ENCODE data around the gene PMM2.

The PMM2 gene

DNA sequence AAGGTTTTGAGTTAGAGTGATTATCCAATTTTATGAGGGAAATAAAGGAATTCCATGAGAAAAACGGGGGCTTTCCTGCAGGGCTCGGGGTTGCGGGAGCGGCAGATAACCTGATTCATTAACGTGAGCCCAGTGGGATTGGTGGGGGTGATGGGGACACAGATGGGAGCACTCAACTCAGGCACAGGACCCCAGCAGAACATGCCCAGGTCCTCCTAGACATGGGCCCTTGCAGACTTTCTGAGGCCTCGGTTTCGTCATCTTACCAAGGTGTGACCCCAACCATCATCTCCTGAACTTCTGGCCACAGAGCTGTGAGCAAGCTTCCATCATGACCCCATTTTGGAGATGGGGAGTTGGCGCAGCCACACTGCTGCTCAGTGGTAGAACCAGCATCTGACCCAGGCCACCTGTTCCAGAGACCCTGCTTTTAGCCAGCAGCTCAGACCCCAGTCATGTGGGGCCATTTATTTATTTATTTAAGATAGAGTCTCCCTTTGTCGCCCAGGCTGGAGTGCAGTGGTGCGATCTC is 48.8 kb downstream of the PMM2 start:
- TF ChIP-seq, protein P1, sequence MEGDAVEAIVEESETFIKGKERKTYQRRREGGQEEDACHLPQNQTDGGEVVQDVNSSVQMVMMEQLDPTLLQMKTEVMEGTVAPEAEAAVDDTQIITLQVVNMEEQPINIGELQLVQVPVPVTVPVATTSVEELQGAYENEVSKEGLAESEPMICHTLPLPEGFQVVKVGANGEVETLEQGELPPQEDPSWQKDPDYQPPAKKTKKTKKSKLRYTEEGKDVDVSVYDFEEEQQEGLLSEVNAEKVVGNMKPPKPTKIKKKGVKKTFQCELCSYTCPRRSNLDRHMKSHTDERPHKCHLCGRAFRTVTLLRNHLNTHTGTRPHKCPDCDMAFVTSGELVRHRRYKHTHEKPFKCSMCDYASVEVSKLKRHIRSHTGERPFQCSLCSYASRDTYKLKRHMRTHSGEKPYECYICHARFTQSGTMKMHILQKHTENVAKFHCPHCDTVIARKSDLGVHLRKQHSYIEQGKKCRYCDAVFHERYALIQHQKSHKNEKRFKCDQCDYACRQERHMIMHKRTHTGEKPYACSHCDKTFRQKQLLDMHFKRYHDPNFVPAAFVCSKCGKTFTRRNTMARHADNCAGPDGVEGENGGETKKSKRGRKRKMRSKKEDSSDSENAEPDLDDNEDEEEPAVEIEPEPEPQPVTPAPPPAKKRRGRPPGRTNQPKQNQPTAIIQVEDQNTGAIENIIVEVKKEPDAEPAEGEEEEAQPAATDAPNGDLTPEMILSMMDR (IDR thresholded peaks at IDR 0.05; ENCODE audit: low read depth, low read length): no peak
- Histone ChIP-seq H3K4me3 (ENCODE audit: low read depth, low read length) (no peak overlapping the region), H3K27me3 (ENCODE audit: insufficient read depth, low read depth, severe bottlenecking) (no peaks in the 10 kb centered on the region), H3K27ac (no peak overlapping the region), H3K36me3 (peaks cover 25% of the 10 kb centered on the region), H3K9me3 (ENCODE audit: severe bottlenecking) (no peaks in the 10 kb centered on the region)
- no peak for DNase-seq

DNA sequence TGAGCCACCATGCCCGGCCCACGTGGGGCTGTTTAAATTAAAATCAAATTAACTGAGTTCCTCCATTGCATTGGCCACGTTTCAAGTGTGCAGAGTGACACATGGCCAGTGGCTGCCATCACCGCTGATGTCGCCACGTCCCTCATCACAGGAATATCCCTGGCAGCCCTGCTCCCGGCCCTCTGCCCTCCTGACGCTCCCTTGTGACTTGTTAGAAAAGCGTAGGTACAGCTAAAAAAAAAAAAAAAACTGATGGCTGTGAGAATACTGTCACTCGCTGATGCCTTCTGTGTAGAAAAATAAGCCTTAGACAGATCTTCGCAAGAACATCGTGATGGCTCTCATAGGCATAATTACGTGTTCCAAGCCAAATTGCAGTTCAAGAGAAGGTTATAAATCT is 49.5 kb downstream of the PMM2 start:
- no peaks in the 10 kb centered on the region for H3K27me3 ChIP-seq (ENCODE audit: insufficient read depth, low read depth, severe bottlenecking)
- H3K9me3 ChIP-seq (ENCODE audit: severe bottlenecking): no peaks in the 10 kb centered on the region
- no peak overlapping the region for H3K4me3 ChIP-seq (ENCODE audit: low read depth, low read length)
- H3K27ac ChIP-seq: no peak overlapping the region
- DNase-seq: no peak
- peaks cover 26% of the 10 kb centered on the region for H3K36me3 ChIP-seq
- TF ChIP-seq, protein P1 (IDR thresholded peaks at IDR 0.05; ENCODE audit: low read depth, low read length): no peak

DNA sequence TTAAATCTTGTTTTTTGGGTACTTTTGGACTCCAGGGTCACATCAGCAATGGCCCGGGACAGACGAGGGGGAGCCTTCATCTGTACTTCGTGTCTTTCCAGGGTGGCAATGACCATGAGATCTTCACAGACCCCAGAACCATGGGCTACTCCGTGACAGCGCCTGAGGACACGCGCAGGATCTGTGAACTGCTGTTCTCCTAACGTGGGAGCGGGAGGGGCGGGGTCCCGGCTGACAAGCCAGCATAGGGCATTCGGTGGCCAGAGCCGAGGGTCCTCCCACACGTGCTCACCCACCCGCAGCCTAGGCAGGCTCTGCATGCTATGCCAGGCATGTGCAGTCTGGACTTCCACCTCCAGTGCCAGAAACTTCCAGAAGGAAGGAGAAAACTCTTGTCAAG is 50.0 kb downstream of the PMM2 start:
- Histone ChIP-seq H3K36me3 (peaks cover 31% of the 10 kb centered on the region), H3K4me3 (ENCODE audit: low read depth, low read length) (no peak overlapping the region), H3K27ac (no peak overlapping the region), H3K27me3 (ENCODE audit: insufficient read depth, low read depth, severe bottlenecking) (no peaks in the 10 kb centered on the region), H3K9me3 (ENCODE audit: severe bottlenecking) (no peaks in the 10 kb centered on the region)
- TF ChIP-seq, protein P1 (IDR thresholded peaks at IDR 0.05; ENCODE audit: low read depth, low read length): no peak
- no peak for DNase-seq

DNA sequence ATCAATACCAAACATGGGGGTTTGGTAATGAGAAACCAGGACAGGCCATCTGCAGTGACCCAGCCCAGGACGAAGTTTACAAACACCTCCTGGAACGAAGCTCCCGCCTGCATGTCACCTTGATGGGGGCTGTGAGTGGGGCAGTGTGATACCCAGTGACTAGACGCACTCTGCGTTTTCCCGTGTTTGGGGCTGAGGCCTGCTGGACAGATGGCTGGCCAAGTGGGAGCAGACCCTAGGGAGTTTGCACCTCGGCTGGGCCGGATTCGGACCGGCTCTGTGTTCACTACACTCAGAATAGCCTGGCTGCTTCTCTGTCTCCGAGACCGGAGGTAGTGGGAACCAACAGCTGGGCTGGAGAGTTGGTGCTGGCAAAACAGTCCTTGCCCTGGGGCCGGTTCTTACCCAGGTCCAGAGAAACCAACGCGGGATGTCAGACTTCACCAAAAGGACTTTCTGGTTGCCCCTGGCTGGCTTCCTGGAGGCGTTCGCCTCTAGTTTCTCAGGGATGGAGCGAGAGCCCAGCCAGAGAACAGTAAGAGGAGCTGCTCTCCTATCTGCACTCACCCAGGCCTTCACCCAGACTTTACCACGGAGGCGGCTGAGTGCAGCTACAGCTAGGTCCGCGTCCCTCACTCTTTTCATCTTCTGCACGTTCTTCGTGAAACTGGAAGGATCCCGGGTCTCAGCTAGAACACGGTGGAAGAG is 50.7 kb downstream of the PMM2 start:
- no peak overlapping the region for H3K4me3 ChIP-seq (ENCODE audit: low read depth, low read length)
- no peak overlapping the region for H3K27ac ChIP-seq
- H3K9me3 ChIP-seq (ENCODE audit: severe bottlenecking): no peaks in the 10 kb centered on the region
- H3K27me3 ChIP-seq (ENCODE audit: insufficient read depth, low read depth, severe bottlenecking): no peaks in the 10 kb centered on the region
- peaks cover 37% of the 10 kb centered on the region for H3K36me3 ChIP-seq
- no peak for DNase-seq
- TF ChIP-seq, protein P1 (IDR thresholded peaks at IDR 0.05; ENCODE audit: low read depth, low read length): no peak

DNA sequence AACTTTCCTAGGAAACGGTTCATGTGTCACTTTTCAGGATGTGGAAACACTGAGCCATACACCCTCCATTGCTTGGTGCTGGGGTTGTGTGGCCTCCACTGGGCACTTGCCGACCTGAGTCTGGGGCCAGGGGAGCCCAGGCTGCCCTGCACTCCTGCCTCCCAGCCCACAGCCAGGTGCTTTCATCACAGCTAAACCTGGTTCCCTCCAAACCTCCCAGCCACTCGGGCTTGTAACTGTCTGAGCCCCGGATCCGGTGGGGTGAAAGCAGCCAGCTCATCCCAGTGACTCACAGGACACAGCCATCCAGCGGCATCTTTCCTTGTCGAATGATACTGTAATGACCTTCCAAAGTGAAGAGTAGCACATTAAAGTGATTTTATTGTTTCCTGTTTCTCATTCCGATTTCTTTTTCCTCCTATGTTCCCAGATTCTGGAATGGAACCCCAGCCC is 51.3 kb downstream of the PMM2 start:
- no peak for DNase-seq
- no peak overlapping the region for H3K27ac ChIP-seq
- no peaks in the 10 kb centered on the region for H3K9me3 ChIP-seq (ENCODE audit: severe bottlenecking)
- TF ChIP-seq, protein P1 (IDR thresholded peaks at IDR 0.05; ENCODE audit: low read depth, low read length): no peak
- H3K27me3 ChIP-seq (ENCODE audit: insufficient read depth, low read depth, severe bottlenecking): no peaks in the 10 kb centered on the region
- H3K4me3 ChIP-seq (ENCODE audit: low read depth, low read length): no peak overlapping the region
- peaks cover 41% of the 10 kb centered on the region for H3K36me3 ChIP-seq
